VCaP (cell line): ENCODE measurements around the gene RUNX2.

ENCODE experiments used
- H3K27ac ChIP-seq: fragments of 450-650 bp; 2 replicates; pipeline ENCODE4 v1.5.1; 2017
- TF ChIP-seq, protein P1 (sequence below): fragments of 450-650 bp; conservative IDR thresholded peaks from 2 replicates; pipeline ENCODE4 v1.5.1; 2017; ENCODE audit warnings: mild to moderate bottlenecking, moderate library complexity

Gene RUNX2

DNA sequence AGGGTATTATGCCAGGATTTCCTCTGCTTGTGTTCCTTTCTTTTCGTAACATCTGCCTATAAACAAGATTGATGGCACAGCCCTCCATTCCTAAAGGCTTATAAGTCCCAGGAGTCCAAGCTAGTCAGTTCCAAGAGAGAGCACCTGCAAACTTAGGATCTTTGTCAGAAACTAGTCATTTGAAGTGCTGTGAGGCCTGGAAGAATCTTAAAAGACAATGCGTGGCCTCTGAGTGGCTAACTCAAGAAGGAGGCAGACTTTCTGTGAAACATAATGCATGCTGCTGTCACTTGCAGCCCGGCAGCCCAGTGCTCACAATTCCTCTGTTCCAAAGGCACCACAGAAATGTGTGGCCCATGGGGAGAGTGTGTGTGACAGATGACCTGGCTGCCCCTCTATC, 184.6 kb downstream of the RUNX2 start:
- H3K27ac ChIP-seq: no peak overlapping the region
- TF ChIP-seq, protein P1, sequence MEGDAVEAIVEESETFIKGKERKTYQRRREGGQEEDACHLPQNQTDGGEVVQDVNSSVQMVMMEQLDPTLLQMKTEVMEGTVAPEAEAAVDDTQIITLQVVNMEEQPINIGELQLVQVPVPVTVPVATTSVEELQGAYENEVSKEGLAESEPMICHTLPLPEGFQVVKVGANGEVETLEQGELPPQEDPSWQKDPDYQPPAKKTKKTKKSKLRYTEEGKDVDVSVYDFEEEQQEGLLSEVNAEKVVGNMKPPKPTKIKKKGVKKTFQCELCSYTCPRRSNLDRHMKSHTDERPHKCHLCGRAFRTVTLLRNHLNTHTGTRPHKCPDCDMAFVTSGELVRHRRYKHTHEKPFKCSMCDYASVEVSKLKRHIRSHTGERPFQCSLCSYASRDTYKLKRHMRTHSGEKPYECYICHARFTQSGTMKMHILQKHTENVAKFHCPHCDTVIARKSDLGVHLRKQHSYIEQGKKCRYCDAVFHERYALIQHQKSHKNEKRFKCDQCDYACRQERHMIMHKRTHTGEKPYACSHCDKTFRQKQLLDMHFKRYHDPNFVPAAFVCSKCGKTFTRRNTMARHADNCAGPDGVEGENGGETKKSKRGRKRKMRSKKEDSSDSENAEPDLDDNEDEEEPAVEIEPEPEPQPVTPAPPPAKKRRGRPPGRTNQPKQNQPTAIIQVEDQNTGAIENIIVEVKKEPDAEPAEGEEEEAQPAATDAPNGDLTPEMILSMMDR: no peak

DNA sequence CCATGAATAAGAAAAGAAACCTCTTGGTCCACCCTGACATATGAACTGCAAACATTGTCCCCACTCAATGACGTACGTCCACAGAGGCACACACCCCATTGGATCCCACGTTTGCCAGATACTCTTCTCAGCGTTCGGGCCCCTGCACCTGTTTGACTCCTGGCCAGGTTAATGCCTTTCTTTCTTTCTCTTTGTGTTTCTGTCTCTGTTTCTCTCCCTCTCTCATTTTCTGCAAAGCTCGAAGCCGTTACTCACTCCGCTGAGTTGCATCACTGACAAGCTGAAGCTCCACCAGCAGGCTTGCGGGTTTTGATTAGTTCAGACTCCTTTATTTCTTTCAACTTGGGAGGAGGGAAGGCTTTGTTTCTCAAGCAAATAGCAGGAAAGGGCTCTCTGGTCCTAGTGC, 185.1 kb downstream of the RUNX2 start:
- TF ChIP-seq, protein P1: no peak
- H3K27ac ChIP-seq: no peak overlapping the region

DNA sequence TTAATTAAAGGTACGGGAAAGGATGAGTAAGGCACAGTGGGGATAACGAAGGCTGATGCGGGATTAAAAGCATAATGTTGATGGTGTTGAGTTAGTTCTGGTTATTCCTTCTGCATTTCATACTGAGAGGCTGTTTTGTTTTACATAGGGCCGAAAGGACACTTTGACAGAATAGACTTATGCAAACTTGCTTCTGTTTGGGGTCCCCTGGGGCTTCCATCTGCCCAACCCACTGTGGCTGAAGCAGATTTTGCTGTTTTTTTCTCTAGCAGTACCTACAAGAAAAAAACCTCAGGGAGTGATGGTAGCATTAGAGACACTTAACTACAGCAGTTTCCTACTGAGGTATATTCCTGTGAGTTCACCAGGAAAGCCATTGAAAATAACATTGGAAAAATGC, 185.7 kb downstream of the RUNX2 start:
- H3K27ac ChIP-seq: no peak overlapping the region
- TF ChIP-seq, protein P1: no peak

DNA sequence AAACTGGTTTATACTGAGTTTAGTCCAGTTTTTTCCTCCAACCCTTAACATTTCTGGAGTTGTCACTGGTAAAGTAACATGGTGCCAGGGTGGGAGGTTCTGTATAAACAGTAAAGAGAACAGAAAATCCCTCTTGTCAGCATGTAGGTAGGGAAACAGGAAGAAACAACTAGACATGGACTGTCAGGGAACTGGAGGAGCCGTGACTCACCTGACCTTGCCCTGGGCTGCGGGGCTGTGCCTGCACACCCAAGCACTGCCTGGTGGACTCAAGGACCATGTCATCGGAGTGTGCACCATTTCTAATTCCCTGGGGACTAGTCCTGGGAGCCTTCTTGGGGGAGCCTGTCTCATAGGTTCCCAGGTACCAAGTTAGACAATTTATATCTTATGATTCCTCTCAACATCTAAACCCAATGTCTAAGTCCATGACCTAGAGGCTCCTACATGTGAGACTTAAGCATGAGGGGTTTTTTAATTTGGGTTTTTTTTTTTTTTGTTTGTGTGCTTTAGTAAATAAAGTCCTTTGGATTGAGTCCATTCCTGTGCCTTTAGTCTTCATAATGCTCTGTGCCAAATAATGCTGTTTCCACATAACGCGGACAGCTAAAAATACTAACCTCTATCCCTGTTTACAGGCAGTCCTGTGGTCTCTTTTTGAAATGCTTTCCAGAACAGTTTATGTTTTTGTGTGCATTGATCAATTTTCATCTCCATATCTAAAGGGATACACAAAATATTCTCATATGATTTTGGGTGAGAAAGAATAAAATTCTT, 186.5 kb downstream of the RUNX2 start:
- no peak overlapping the region for H3K27ac ChIP-seq
- TF ChIP-seq, protein P1: no peak

DNA sequence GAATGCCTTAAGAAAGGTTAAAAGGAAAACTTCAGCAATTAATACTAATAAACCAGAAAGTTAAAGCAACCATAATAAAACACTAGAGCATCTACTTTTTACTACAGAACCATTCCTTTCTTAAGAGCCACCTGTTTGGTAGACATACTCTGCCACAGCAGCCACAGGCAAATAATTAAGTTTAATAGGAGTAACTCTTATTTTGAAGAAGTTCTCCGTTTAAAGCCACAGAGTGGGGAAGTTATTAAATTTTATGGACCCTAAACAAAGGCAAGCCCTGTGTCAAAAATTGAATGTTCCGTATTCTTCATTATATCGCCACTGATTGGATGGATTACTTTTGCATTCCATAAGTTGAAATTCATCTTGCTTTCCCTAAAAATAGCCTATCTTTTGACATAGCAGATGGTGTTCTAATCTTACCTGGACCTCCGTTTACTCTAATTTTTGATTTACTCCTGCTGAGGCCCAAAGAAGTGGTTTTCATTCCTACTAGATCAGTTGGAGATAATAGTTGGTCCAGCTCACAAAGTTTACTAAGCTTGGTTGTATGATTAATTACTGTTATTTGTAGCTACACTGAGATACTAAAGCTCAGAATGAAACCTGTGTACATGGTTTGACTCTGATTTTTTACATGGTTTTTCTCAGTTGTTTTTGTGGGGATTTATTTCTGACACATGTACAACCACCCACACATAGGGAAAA, 190.0 kb downstream of the RUNX2 start:
- H3K27ac ChIP-seq: no peak overlapping the region
- TF ChIP-seq, protein P1: no peak

DNA sequence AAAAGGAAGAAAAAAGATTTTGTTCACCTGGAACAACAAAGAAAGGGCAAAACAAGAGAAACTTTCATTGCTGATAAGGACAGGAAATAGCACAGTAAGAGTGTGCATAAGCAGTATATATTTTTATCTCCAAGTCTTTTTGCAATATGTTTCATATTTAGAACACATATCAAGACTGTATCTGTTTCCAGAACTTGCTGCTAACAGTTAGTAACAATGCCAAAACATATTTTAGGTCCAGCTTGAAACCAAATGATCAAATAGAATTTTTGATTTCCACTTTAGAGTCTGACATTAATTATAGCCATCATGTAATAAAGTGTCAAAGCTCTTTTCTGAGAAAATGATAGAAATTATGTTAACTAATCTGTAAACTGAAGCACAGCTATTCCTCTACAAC, 193.1 kb downstream of the RUNX2 start:
- no peak overlapping the region for H3K27ac ChIP-seq

DNA sequence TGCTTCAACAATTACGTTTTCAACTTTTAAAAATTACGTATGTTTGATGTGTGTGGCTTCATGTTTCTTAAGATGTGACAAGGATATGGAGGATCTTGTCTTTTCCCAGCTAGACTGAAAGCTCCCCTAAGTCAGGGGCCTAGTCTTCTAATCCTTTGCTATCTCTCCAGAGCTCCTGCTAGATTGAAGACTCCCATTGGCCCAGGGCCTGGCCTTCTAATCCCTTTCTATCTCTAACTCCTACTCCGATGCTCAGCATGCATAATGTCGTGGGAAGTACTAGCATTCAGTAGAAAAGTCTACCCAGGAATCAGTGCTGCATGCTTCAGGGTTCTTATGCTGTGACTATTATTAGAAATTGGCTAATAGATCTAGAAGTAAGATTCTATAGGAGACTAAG, 194.4 kb downstream of the RUNX2 start:
- TF ChIP-seq, protein P1: no peak
- no peak overlapping the region for H3K27ac ChIP-seq

More for the DNA sequence above, 193.1 kb downstream of the RUNX2 start:
- TF ChIP-seq, protein P1: no peak
